ENCODE data around the gene PPP2R2C. TPM values are rescaled to one million over a fixed set of nuclear protein-coding genes. Genes with fewer than 3 reads are reported as not detected.

Gene PPP2R2C
- total RNA-seq, 1 experiment from 2014 or later, result 9.5 TPM

DNA sequence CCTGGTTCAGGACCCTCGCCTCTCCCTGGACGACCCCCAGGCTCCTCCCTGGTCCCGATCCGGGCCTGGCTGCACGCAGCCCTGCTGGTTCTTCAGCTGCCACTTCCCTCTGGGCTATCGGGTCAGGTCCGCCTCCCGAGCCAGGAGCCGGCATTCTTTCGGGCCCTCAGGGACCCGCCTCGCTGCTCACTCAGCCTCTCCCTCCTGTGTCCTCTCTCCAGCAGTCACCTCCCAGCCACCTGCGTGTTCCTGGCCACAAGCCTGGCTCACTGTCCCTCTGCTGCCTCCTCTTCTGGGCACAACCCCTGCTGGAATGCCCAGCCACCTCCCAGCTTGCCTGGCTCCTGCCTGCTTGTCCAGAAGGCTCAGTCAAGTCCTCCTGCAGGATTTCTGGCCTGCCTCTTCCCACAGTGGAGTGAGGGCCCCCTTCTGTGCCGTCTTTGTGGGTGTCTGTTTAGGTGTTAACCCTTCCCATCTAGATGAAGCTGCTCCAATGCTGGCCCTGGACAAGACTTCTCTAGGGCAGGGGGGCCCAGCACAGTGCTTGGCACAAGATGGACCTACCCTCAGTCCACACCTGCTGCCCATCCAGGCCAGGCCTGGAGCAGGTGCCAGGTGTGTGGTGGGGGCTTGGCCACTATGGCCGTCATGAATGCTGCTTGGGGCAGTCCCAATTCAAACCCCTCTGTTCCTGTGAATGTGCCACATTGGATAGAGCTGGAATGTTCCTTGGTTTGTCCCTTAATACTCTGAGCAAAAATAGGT, 200.5 kb downstream of the PPP2R2C start:
- Histone ChIP-seq H4K20me1 (ENCODE audit: low read length) (no peaks in the 10 kb centered on the region), H3K36me3 (ENCODE audit: low read depth, low read length) (no peaks in the 10 kb centered on the region), H3K27ac (ENCODE audit: low read length) (no peak overlapping the region), H3K4me3 (ENCODE audit: low read length) (no peak overlapping the region), H3K27me3 (ENCODE audit: low read length) (no peaks in the 10 kb centered on the region), H3K79me2 (ENCODE audit: low read length) (peaks cover 45% of the 10 kb centered on the region), H3K9me3 (ENCODE audit: low read length) (no peaks in the 10 kb centered on the region), H3K4me1 (ENCODE audit: insufficient read depth, low read length) (peaks cover 36% of the 10 kb centered on the region), H3K9ac (ENCODE audit: low read length) (no peak overlapping the region), H2AFZ (ENCODE audit: low read length) (no peak overlapping the region), H3K9me2 (replicated peaks; ENCODE audit: low read length) (no peaks in the 10 kb centered on the region), H3F3A (ENCODE audit: low read length, unreplicated experiment) (no peaks in the 10 kb centered on the region), H3K4me2 (ENCODE audit: low read length) (peak overlapping the region; percentile 94)
- intact Hi-C loops (cut with micrococcal nuclease), result no loop called here
- ATAC-seq (no peak), DNase-seq (peak; percentile 8)
- BruUV-seq (replicated peaks), result no TSS peak
- POLR2A ChIA-PET (ENCODE audit: unreplicated experiment), result no interaction called here
- TF ChIP-seq EZH2 (IDR thresholded peaks at IDR 0.05; ENCODE audit: low read length, unreplicated experiment), result no peak
- TF ChIP-seq CTCF (conservative IDR thresholded peaks at IDR 0.05; ENCODE audit: low read depth, low read length), result no peak
- no peak for TF ChIP-seq EZH2phosphoT487 (IDR thresholded peaks at IDR 0.05; ENCODE audit: borderline replicate concordance, low read length)
- CTCF ChIA-PET, result no interaction called here

DNA sequence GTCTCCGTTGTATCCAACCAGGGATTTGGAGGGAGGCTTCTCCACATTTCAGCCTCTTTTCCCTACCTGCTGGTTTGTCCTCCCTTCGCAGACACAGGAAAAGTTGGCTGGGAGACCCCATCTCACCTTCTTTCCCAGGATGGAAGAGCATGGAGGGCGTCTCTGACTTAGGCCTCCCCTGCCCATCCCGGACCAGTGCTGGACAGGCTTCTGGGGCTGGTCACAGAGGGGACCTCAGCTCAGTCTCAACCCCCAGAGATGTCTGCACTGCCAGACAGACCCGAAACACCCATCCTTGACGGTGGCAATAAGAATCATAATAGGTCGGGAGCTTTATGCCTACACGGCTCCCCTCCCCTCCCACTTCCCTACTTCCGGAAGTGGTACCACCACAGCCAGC, 201.2 kb downstream of the PPP2R2C start:
- Histone ChIP-seq H3K27me3 (ENCODE audit: low read length) (no peaks in the 10 kb centered on the region), H4K20me1 (ENCODE audit: low read length) (no peaks in the 10 kb centered on the region), H3K9me3 (ENCODE audit: low read length) (no peaks in the 10 kb centered on the region), H3K79me2 (ENCODE audit: low read length) (peaks cover 45% of the 10 kb centered on the region), H3K4me2 (ENCODE audit: low read length) (peak overlapping the region; percentile 94), H3K9ac (ENCODE audit: low read length) (no peak overlapping the region), H3F3A (ENCODE audit: low read length, unreplicated experiment) (no peaks in the 10 kb centered on the region), H2AFZ (ENCODE audit: low read length) (no peak overlapping the region), H3K36me3 (ENCODE audit: low read depth, low read length) (no peaks in the 10 kb centered on the region), H3K4me1 (ENCODE audit: insufficient read depth, low read length) (peaks cover 36% of the 10 kb centered on the region), H3K4me3 (ENCODE audit: low read length) (no peak overlapping the region; the same call in 1 of the 2 replicates), H3K9me2 (replicated peaks; ENCODE audit: low read length) (no peaks in the 10 kb centered on the region), H3K27ac (ENCODE audit: low read length) (no peak overlapping the region)
- no peak for ATAC-seq
- POLR2A ChIA-PET (ENCODE audit: unreplicated experiment), result no interaction called here
- BruUV-seq (replicated peaks), result no TSS peak
- TF ChIP-seq EZH2 (IDR thresholded peaks at IDR 0.05; ENCODE audit: low read length, unreplicated experiment) (no peak), EZH2phosphoT487 (IDR thresholded peaks at IDR 0.05; ENCODE audit: borderline replicate concordance, low read length) (no peak), CTCF (conservative IDR thresholded peaks at IDR 0.05; ENCODE audit: low read depth, low read length) (no peak)
- intact Hi-C loops (cut with micrococcal nuclease), result no loop called here
- CTCF ChIA-PET, result no interaction called here
- DNase-seq, result no peak

DNA sequence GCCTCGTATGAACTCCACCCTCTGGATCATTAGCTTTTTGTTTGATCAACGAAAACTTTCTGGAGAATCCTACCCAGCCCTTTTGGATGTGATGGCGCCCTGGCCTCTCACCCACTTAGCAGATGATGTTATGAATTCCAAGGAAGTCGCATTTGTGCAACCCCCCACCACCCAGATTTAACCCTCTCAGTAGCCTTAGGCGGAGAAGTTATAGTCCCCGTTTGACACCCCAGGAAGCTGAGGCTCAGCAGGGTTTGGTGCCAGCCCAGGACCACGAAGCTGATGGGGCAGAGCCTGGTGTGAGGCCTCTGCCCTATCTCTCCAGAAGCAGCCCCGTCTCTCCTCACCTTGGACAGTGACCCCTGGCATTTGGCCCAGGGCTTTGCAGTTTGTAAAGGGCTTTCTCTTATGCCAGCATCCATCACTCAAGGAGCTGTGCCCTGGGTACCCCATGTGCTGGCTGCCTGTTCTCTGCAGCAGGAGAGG, 201.7 kb downstream of the PPP2R2C start:
- H3K9ac ChIP-seq (ENCODE audit: low read length), result peak overlapping the region; percentile 82
- intact Hi-C loops (cut with micrococcal nuclease), result no loop called here
- peak; percentile 22 for DNase-seq

More for the DNA sequence above, 201.7 kb downstream of the PPP2R2C start:
- TF ChIP-seq CTCF (conservative IDR thresholded peaks at IDR 0.05; ENCODE audit: low read depth, low read length), result no peak
- TF ChIP-seq EZH2 (IDR thresholded peaks at IDR 0.05; ENCODE audit: low read length, unreplicated experiment), result no peak
- no peak for TF ChIP-seq EZH2phosphoT487 (IDR thresholded peaks at IDR 0.05; ENCODE audit: borderline replicate concordance, low read length)
- ATAC-seq, result no peak
- H4K20me1 ChIP-seq (ENCODE audit: low read length), result no peaks in the 10 kb centered on the region
- peaks cover 36% of the 10 kb centered on the region for H3K4me1 ChIP-seq (ENCODE audit: insufficient read depth, low read length)
- no peak overlapping the region for H2AFZ ChIP-seq (ENCODE audit: low read length)
- H3K4me2 ChIP-seq (ENCODE audit: low read length), result peak overlapping the region; percentile 94
- H3K27ac ChIP-seq (ENCODE audit: low read length), result no peak overlapping the region
- CTCF ChIA-PET, result no interaction called here
- TSS peak; percentile 50 for BruUV-seq (replicated peaks)
- POLR2A ChIA-PET (ENCODE audit: unreplicated experiment), result no interaction called here
- H3F3A ChIP-seq (ENCODE audit: low read length, unreplicated experiment), result no peaks in the 10 kb centered on the region
- H3K9me2 ChIP-seq (replicated peaks; ENCODE audit: low read length), result no peaks in the 10 kb centered on the region
- peaks cover 40% of the 10 kb centered on the region for H3K79me2 ChIP-seq (ENCODE audit: low read length)
- H3K36me3 ChIP-seq (ENCODE audit: low read depth, low read length), result no peaks in the 10 kb centered on the region
- peak overlapping the region; percentile 90 for H3K4me3 ChIP-seq (ENCODE audit: low read length)
- H3K27me3 ChIP-seq (ENCODE audit: low read length), result no peaks in the 10 kb centered on the region
- H3K9me3 ChIP-seq (ENCODE audit: low read length), result no peaks in the 10 kb centered on the region

Data from PC-3 (cell line).